ENCODE results near the gene ZNF253. TPM values are rescaled to one million over a fixed set of nuclear protein-coding genes. Genes with fewer than 3 reads are reported as not detected.

The ZNF253 gene
- total and polyA plus RNA-seq, 2 of the 13 experiments (the other 11 are each of a cell fraction or from before 2014, with no cell fraction given): 3.5 to 10.6 TPM

DNA sequence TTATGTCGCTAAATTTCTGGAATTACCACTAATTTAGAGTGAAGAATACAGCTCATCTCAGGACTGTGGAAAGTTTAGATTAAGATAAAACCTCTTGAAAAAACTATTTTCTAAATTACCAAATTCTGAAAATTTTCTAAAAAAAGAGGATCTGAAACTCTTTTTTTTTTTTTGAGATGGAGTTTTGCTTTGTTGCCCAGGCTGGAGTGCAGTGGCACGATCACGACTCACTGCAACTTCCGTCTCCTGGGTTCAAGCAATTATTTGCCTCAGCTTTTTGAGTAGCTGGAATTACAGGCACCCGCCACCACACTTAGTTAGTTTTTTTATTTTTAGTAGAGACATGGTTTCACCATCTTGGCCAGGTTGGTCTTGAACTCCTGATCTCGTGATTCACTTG lies 16.6 kb upstream of the ZNF253 start:
- DNase-seq (ENCODE audit: low spot score) (no peak), FAIRE-seq (no peak), ATAC-seq (no peak)
- ChIA-PET POLR2A (no interaction called here), CTCF (ENCODE audit: low intra/inter-chr PET ratio, low total read pairs) (no interaction called here)
- intact Hi-C loops (cut with micrococcal nuclease; ENCODE audit: unreplicated experiment) (no loop called here), in situ Hi-C loops (cut with HindIII; ENCODE audit: extremely low pct_ligation_motif_present, low pct_unique_long_range_greater_than_20kb) (no loop called here)
- Histone ChIP-seq H3K4me3 (replicated peaks in 1 of 3; ENCODE audit: insufficient read depth in 1 of 3, low read depth in 2 of 3, low read length in 3 of 3) (no peak overlapping the region), H3K4me2 (ENCODE audit: low read depth, low read length) (no peak overlapping the region), H3K4me1 (ENCODE audit: insufficient read depth, low read length) (no peaks in the 10 kb centered on the region), H3K27ac (ENCODE audit: extremely low read length, insufficient read depth, low read length) (no peak overlapping the region), H4K20me1 (ENCODE audit: insufficient read depth, low read length) (no peaks in the 10 kb centered on the region), H3K9ac (ENCODE audit: insufficient read depth, low read depth, low read length) (no peak overlapping the region), H3K36me3 (replicated peaks in 1 of 2; ENCODE audit: control insufficient read depth in 1 of 2, insufficient read depth in 2 of 2, low read length in 2 of 2) (no peaks in the 10 kb centered on the region), H3K27me3 (ENCODE audit: control insufficient read depth in 1 of 2, insufficient read depth in 2 of 2, low read length in 2 of 2) (no peaks in the 10 kb centered on the region), H2AFZ (ENCODE audit: low read length) (no peak overlapping the region), H3K79me2 (ENCODE audit: insufficient read depth, low read length) (no peaks in the 10 kb centered on the region), H3K9me3 (ENCODE audit: low read length) (peaks cover 20% of the 10 kb centered on the region)
- BruUV-seq (replicated peaks): no TSS peak
- WGBS (ENCODE audit: low lambda C conversion rate): 22% methylated on average over 6 of the region's 6 CpGs
- TF ChIP-seq BHLHE40 (IDR thresholded peaks at IDR 0.05; ENCODE audit: low read length) (no peak), JDP2 (CRISPR knock-in tag; IDR thresholded peaks at IDR 0.05; ENCODE audit: borderline replicate concordance) (no peak), ZNF337 (CRISPR knock-in tag; IDR thresholded peaks at IDR 0.05; ENCODE audit: borderline replicate concordance, low read depth) (no peak), ZNF260 (CRISPR knock-in tag; IDR thresholded peaks at IDR 0.05; ENCODE audit: borderline replicate concordance, low read depth) (no peak), MEIS2 (CRISPR knock-in tag; IDR thresholded peaks at IDR 0.05) (no peak), ZSCAN12 (CRISPR knock-in tag; IDR thresholded peaks at IDR 0.05) (no peak), ZSCAN9 (CRISPR knock-in tag; IDR thresholded peaks at IDR 0.05; ENCODE audit: borderline replicate concordance) (no peak), ETV6 (CRISPR knock-in tag; conservative IDR thresholded peaks at IDR 0.05) (no peak), ZFX (CRISPR knock-in tag; IDR thresholded peaks at IDR 0.05; ENCODE audit: low read depth) (no peak), FIP1L1 (IDR thresholded peaks at IDR 0.05; ENCODE audit: borderline replicate concordance, insufficient read depth, low read depth, low read length) (no peak), ZNF33A (CRISPR knock-in tag; IDR thresholded peaks at IDR 0.05; ENCODE audit: borderline replicate concordance) (no peak)
- TF ChIP-seq, protein P1, sequence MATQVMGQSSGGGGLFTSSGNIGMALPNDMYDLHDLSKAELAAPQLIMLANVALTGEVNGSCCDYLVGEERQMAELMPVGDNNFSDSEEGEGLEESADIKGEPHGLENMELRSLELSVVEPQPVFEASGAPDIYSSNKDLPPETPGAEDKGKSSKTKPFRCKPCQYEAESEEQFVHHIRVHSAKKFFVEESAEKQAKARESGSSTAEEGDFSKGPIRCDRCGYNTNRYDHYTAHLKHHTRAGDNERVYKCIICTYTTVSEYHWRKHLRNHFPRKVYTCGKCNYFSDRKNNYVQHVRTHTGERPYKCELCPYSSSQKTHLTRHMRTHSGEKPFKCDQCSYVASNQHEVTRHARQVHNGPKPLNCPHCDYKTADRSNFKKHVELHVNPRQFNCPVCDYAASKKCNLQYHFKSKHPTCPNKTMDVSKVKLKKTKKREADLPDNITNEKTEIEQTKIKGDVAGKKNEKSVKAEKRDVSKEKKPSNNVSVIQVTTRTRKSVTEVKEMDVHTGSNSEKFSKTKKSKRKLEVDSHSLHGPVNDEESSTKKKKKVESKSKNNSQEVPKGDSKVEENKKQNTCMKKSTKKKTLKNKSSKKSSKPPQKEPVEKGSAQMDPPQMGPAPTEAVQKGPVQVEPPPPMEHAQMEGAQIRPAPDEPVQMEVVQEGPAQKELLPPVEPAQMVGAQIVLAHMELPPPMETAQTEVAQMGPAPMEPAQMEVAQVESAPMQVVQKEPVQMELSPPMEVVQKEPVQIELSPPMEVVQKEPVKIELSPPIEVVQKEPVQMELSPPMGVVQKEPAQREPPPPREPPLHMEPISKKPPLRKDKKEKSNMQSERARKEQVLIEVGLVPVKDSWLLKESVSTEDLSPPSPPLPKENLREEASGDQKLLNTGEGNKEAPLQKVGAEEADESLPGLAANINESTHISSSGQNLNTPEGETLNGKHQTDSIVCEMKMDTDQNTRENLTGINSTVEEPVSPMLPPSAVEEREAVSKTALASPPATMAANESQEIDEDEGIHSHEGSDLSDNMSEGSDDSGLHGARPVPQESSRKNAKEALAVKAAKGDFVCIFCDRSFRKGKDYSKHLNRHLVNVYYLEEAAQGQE (IDR thresholded peaks at IDR 0.05; ENCODE audit: borderline replicate concordance in 1 of 2, low read depth in 1 of 2, low read length in 2 of 2): no peak
- TF ChIP-seq, protein P2, sequence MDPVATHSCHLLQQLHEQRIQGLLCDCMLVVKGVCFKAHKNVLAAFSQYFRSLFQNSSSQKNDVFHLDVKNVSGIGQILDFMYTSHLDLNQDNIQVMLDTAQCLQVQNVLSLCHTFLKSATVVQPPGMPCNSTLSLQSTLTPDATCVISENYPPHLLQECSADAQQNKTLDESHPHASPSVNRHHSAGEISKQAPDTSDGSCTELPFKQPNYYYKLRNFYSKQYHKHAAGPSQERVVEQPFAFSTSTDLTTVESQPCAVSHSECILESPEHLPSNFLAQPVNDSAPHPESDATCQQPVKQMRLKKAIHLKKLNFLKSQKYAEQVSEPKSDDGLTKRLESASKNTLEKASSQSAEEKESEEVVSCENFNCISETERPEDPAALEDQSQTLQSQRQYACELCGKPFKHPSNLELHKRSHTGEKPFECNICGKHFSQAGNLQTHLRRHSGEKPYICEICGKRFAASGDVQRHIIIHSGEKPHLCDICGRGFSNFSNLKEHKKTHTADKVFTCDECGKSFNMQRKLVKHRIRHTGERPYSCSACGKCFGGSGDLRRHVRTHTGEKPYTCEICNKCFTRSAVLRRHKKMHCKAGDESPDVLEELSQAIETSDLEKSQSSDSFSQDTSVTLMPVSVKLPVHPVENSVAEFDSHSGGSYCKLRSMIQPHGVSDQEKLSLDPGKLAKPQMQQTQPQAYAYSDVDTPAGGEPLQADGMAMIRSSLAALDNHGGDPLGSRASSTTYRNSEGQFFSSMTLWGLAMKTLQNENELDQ (CRISPR knock-in tag; IDR thresholded peaks at IDR 0.05; ENCODE audit: borderline replicate concordance): no peak
- TF ChIP-seq, protein P3, sequence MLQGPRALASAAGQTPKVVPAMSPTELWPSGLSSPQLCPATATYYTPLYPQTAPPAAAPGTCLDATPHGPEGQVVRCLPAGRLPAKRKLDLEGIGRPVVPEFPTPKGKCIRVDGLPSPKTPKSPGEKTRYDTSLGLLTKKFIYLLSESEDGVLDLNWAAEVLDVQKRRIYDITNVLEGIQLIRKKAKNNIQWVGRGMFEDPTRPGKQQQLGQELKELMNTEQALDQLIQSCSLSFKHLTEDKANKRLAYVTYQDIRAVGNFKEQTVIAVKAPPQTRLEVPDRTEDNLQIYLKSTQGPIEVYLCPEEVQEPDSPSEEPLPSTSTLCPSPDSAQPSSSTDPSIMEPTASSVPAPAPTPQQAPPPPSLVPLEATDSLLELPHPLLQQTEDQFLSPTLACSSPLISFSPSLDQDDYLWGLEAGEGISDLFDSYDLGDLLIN (CRISPR knock-in tag; IDR thresholded peaks at IDR 0.05; ENCODE audit: borderline replicate concordance): no peak
- TF ChIP-seq, protein P4, sequence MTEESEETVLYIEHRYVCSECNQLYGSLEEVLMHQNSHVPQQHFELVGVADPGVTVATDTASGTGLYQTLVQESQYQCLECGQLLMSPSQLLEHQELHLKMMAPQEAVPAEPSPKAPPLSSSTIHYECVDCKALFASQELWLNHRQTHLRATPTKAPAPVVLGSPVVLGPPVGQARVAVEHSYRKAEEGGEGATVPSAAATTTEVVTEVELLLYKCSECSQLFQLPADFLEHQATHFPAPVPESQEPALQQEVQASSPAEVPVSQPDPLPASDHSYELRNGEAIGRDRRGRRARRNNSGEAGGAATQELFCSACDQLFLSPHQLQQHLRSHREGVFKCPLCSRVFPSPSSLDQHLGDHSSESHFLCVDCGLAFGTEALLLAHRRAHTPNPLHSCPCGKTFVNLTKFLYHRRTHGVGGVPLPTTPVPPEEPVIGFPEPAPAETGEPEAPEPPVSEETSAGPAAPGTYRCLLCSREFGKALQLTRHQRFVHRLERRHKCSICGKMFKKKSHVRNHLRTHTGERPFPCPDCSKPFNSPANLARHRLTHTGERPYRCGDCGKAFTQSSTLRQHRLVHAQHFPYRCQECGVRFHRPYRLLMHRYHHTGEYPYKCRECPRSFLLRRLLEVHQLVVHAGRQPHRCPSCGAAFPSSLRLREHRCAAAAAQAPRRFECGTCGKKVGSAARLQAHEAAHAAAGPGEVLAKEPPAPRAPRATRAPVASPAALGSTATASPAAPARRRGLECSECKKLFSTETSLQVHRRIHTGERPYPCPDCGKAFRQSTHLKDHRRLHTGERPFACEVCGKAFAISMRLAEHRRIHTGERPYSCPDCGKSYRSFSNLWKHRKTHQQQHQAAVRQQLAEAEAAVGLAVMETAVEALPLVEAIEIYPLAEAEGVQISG (CRISPR knock-in tag; IDR thresholded peaks at IDR 0.05): no peak

Data from HepG2 (cell line).